ENCODE results near the gene OSMR. TPM values are rescaled to one million over a fixed set of nuclear protein-coding genes. Genes with fewer than 3 reads are reported as not detected.

Gene OSMR
- total RNA-seq, 1 donor from 2014 or later, result 66.9 TPM

DNA sequence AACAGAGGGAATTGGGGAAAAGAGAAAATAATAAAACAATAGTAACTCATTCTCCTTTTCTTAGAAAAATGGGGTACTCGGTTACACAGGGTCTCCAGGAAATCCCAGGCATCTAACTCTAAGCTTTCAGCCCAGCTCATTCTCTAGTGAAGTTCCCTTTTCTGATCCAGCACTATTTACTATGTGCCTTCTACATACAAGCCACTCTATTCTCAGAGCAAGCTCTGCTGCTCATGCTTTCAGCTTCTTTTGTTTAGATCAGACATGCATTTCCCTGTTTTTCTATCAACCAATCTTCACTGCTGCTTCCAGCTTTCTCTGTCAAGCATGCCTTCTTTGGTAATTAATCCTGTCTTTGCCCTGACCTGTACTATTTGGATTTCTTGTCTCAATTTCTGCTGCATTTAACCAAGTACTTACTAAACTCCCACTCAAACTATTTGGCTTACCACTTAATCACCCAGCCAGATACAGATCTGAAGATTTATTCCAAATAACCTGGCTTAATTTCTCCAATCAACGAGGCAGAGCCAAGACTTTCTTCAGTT, 25.3 kb downstream of the OSMR start:
- no peak for DNase-seq (ENCODE audit: low spot score)

DNA sequence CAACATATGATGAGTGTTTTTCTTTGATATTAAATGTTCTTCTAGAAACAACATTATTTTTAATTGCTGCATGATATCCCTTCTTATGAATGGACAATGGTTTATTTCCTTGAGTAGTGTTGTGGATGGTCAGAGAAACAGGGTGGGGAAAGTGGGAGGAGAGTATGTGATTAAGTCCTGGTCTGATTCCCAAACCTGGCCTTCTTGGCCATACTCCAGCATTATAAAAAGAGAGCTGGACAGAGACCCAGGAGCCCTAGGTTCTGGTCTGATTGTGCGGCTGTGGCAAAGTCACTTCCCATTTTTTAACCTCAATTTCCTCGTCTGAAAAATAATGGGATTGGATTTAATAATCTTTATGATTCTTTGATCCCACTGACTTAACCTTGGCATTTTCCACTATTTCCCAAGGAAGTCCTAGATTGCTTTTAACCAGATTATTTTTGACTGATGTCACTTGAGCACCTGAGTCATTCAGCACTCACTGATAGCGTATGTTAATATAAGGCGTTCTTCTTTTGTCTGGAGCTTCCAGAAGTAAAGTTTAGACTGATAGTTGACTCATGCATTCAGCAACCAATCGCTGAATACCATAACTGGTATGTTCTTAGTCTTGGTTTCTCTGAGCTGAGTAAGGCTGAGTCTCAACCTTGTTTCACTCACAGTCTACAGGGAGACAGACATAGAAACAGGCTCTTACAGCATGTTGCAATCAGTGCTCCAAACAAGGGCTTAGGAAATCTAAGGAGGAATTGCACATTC, 26.2 kb downstream of the OSMR start:
- peak; percentile 38 for DNase-seq (ENCODE audit: low spot score)

DNA sequence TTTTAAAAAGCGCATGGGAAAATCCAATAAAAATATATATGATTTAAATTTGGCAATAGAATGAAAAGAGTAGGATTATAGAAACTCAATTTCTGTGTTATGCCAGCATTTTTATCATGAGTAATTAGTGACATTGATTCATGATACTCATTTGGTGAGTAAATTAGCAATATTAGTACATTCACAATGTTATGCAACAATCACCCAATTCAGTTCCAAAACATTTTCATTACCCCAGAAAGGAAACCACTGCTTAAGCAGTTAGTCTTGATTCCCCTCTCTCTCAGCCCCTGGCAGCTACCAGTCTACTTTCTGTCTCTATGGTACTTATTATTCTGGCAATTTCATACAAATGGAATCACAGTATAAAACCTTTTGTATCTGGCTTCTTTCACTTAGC, 27.0 kb downstream of the OSMR start:
- DNase-seq (ENCODE audit: low spot score), result no peak

DNA sequence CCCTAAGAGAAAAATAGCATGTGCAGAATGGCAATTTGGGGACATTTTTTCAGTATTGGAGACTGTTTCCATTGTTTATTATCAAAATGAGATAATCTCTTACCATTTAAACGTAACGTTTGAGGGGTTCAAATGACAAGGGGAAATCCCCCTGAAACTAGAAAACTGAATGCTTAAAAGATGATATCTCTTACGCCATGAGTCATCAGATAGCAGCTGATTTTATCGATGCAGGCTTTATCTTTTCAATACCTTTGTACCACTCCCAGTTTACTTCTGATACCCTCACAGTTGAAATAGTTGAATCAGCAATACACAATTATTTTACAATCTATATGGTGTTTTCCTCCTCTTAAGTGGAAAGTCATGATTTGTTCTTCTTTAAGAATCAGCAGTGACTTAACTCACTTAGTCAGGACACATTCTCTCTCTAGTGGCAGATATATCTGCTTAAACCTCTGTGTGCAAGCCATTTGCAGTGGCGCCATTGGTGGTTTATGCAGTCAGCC, 29.2 kb downstream of the OSMR start:
- no peak for DNase-seq (ENCODE audit: low spot score)

DNA sequence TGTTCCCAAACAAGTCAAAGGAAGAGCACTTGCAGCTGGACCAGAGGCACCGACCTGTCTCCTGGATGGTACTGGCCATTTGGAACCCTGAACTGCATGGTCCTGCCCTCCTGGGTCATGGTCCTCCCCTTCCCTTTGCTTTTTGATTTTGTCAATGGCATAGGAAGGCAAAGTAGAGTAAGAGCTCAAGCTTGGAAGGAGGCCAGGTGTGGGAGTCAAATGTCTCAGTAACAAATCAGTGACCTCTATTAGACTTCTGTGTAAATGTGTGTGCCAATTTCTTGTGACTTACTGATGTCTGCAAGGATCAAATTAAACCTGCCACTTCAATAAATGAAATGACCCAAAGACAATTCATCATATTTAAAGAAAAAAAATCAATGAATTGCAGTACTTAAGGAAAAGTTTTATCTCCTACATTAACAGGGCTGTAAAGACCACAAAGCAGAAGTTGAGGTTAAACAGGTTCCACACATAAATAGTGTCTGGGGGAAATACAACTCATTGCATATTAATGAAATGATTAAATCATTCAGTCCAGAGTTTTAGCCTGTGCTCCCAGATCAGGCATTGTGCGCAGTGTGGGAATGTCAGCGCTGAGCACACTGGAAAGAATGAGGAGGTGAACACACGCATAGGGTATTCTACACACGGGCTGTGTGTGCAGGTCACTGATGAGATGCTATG, 32.7 kb downstream of the OSMR start:
- DNase-seq (ENCODE audit: low spot score), result no peak

DNA sequence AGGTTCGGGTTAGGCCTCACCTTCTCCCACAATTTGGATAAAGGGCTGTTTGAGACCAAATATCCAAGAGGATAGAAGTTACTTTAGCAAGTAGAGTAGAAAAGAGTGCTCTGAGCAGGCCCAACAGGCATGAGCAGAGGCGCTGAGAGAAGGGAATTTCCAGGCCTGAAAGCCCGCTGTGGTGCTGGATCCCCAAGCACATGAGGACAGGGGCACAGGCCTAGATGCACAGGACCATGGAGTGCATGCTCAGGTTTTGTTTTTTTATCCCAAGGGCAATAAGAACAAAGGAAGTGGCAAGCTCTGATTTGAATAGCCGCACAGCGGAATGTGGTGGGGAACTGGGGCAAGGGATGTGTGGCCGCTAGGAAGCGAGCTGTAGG, 33.3 kb downstream of the OSMR start:
- DNase-seq (ENCODE audit: low spot score), result no peak

DNA sequence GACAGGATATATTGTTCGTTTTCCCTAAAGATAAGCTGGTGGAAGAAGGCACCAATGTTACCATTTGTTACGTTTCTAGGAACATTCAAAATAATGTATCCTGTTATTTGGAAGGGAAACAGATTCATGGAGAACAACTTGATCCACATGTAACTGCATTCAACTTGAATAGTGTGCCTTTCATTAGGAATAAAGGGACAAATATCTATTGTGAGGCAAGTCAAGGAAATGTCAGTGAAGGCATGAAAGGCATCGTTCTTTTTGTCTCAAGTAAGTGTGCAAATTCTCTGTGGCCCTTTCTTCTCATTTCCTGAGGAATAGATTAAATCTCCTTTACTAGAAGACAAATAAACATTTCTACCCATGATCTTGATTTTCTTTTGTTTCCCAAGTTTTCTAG, 38.0 kb downstream of the OSMR start:
- DNase-seq (ENCODE audit: low spot score), result no peak

DNA sequence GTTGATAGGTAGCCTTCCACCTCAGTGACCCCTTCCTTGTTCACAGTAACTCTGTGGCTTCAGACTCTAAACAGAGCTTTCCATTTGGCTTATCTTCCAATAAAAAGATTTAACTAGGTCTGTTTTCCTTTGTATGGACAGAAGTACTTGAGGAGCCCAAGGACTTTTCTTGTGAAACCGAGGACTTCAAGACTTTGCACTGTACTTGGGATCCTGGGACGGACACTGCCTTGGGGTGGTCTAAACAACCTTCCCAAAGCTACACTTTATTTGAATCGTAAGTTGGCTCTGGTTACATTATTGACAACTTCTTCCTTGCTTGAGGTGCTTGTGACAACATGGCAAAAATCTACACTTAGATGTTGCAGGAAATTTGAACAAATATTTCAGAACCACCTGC, 39.4 kb downstream of the OSMR start:
- no peak for DNase-seq (ENCODE audit: low spot score)

DNA sequence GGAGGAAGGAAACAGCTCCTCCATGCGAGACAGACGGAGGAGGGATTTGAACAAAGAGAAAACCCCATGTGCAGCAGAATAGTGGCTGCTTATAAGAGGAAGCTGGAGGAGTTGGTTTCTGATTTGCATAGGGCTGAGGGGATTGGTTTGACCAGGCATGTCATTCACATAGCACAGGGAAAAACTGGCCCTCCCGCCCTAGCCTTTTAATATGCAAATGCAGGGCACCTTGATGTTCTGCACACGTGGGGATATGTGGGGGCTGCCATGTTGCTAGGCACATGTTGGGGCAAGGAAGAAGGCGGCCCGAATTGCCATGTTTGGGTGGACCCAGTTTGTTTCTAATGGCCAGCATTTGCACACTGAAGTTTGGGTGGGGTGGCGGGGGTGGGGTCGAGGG, 42.2 kb downstream of the OSMR start:
- no peak for DNase-seq (ENCODE audit: low spot score)

DNA sequence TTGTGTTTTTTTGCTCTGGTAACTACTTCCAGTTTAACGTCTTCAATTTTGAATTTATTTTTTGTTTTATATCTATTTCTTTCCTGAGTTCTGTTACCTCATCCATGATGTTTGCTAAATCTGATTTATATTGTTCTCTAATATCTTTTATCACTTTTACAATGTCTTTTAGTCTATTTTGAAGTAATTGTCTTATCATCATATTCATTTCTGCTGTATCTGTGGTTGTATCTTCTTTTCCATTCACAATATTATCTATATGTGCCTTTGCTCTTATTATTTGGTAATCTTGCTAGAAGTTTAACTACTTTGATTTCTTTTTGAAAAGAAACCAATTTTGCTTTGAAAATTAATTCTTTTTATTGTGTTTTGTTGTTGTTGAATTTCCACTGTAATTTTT, 43.6 kb downstream of the OSMR start:
- no peak for DNase-seq (ENCODE audit: low spot score)

DNA sequence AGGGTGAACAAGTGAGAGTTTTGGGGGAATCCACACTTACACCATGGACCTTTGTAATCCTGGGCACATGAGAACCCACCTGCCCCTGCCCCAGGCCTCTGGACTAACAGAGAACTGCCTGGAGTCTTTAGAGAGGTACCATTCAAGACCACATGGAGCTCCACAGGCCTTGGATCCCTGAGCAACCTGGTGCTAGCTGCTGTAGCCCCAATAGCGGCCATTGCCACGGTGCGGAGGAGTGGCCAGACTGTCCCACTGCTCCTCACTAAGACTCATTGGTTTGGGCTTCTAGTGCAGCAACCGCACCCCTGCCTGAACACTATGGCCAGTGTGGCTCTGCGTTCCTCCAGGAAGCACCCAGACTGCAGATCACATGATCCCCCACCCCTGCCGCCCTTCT, 45.8 kb downstream of the OSMR start:
- DNase-seq (ENCODE audit: low spot score), result no peak

DNA sequence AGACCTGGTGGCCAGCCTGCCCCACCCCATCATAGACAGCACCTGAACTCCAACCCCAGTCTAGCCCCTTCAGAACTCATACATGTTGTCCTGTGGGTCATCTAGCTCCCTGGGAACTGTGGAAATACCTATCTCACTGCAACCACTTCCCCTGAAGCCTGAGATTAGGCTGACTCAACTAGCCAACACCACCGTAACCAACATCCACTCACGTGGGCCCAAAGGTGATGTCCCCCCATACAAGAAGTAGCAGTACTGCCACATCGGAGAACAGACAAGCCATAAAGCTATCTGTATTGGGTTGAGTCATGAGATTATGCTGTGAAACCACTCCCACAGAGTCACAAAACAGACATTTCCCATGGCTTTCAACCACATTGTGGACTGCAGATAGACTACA, 46.6 kb downstream of the OSMR start:
- no peak for DNase-seq (ENCODE audit: low spot score)

DNA sequence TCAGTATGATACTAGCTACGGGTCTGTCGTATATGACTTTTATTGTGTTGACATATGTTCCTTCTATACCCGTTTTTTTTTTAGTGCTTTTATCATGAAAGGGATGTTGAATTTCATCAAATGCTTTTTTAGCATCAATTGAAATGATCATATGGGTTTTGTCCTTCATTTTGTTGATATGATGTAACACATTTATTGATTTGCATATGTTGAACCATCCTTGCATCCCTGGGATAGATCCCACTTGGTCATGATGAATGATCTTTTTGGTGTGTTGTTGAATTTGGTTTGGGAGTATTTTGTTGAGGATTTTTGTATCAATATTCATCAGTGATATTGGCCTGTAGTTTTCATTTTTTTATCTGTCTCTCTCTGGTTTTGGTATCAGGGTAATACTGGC, 50.9 kb downstream of the OSMR start:
- DNase-seq (ENCODE audit: low spot score), result no peak

DNA sequence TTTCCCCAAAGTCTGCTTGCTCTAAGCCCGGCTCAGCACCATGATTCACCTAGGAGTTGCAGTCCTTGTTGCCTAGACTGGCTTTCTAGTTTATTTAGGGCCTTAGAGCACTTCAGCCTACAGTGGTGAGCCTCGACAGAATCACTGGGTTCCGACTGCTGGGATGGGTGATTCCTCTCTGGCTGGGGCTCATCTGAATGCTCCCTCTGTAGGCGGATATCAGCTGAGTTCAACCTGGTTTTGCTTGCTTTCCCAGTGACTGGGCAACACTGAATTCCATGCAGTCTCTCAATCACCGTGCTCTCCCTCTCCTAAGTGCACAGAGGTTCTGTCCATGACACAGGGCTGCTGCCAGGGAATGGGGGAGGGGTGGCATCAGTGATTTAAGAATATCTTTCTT, 54.1 kb downstream of the OSMR start:
- no peak for DNase-seq (ENCODE audit: low spot score)

DNA sequence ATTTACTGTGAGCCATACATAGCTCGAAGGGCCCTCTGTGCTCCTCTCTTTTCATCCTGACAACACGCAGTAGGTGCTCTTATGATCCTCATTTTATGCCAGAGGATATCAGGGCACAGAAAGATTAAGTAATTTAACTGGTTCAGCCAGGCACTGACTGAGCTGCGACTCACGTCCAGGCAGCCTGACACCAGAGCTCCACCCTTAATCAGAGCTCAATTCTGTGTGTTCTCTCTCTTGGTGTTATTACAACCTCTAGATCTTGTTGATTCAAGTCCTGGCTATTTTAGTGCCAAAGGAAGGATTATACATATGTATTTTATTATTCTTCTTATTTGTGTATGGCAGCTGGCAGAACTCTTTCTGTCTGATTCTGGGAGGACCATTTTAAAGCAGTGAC, 59.7 kb downstream of the OSMR start:
- no peak for DNase-seq (ENCODE audit: low spot score)

DNA sequence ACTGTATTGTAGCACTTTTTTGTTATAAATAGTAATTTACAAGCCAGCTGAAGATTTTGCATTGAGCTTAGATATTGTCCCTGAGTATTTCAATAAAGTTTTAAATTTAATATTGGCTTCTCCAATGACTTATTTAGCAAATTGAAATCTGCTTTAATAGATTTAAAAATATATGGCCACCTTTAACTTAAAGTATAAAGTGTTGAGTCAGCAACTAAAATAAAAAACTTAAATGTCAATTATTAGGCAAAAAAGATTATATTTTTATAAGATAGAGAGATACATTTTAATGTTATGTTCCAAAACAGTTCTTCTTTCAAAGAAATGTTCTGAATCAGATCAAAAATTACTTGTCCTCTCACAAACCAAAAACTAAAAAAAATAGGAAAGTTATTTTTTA, 60.7 kb downstream of the OSMR start:
- no peak for DNase-seq (ENCODE audit: low spot score)

DNA sequence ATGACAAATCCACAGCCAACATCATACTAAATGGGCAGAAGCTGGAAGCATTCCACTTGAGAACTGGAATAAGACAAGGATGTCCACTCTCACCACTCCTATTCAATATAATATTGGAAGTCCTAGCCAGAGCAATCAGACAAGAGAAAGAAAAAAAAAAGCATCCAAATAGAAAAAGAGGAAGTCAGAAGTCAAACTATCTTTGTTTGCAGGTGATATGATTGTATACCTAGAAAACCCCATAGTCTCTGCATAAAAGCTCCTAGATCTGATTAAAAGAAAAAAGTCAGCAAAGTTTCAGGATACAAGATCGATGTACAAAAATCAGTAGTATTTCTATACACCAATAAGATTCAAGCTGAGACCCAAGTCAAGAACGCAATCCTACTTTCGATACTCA, 66.1 kb downstream of the OSMR start:
- DNase-seq (ENCODE audit: low spot score), result no peak

DNA sequence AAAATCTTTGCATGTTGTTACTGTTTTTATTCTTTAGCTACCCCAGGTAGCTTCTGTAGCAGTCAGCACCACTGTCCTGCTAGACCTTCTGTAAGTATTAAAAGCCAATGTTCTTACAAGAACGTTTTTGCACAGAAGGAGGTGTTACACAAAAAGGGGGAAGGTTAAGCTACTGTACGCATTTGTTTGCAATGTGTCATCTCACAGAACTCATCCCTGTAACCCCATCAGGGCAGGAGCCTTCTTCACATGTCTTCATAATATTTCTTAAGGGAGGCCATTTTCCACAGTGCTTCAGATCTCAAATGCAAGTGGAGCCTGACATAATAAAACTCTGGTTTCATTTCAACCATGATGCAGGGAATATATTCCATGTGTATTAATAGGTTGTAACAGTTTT, 67.9 kb downstream of the OSMR start:
- no peak for DNase-seq (ENCODE audit: low spot score)

DNA sequence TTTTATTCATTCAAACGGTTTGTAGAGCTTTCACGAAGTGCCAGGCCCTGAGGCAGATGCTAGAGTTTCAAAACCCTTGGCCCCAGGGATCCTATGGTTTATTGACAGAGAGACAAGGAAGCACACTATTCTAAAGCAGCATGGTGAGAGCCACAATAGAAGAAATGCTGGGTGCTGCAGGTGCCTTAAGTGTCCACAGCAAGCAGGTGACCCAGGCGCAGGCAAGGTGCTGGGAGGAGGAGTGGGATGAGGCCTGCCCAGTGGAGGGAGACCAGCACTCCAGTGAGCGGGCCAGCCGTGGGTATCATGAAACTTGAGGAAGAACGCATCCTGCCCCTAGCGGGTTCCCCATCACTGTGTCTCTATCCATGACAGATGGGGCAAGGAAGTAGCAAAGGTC, 71.0 kb downstream of the OSMR start:
- no peak for DNase-seq (ENCODE audit: low spot score)

DNA sequence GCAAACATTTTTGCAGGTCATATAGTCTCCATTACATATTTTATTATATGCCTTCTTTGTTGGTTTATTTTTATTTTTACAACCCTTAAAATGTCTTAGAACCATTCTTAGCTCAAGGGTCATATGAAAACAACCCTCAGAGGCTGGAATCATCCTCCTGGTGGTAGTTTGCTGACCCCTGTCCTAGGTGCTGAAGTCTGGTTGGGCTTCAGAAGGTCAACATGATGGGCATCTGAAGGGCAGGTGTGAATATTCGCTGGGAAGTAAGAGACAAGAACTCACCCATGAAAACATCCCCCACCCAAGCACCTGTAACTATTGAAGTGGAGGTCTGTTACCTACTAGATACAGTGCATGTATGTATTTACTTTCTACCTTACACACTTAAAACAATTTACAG, 75.4 kb downstream of the OSMR start:
- DNase-seq (ENCODE audit: low spot score), result no peak

DNA sequence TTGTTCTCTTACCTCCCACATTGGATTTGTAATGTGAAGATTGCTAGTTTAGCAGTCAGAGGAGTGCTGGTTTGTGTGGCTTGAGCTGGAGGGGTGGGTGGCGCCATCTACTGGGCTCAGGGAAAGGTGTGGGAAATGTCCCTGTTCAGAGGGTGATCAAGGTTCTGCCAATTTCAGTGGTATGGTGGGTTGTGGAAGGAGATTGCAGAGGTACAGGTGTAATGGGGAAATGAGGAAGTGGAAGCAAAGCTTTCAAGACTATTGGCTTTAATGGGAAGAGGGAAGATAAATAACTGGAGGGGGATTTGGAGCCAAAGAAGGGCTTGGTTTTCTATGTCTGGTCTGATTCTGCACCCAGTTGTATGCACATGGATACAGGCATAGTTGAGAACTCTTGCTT, 76.4 kb downstream of the OSMR start:
- DNase-seq (ENCODE audit: low spot score), result no peak

DNA sequence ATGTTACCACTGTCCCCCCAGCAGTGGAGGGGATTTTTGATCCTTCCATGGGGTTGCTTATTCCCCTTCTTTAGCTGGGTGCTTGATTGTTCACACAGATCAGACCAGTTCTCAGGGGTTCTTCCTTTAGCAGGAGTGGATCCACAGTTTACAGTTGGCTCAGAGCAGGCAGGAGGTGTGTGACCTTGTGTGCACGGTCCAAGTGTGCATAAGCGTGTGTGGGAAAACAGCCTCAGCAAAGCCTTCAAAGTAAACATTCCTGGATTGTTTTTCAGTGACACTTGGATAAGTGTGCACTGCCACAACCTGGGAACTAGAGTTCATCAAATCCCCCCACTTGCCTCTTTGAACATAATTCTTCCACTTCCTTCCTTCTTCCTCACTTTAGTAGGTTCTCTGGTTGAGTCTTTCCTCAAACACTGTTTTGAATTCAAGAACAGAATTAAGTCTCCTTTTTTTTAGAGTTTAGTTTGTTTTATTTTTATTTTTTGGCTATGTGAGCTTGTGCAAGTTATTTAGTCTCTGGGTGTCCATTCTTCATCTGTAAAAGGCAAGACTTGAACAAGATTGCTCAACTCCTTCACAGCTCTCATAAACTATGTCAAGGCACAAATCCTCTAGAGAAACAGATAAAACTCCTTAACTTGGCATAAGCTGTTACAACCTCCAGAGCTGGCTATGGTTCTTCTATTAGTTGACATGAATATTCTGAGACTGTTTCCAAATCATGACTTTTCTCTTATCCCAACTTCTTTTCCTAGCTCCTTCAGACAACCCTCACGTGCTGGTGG, 78.0 kb downstream of the OSMR start:
- DNase-seq (ENCODE audit: low spot score), result peak; percentile 59

All from umbilical cord (tissue), 2 donors.